Prostate gland (tissue), 2 donors: ENCODE data around the gene P3H2.

Experiments used
- CTCF ChIP-seq, 4 experiments: fragments of 200-600 bp in 2 of 4; fragments of 450-650 bp in 2 of 4; sonication (generic) in 2 of 4; IDR thresholded peaks; 1 replicate in 3 of 4; 2 replicates in 1 of 4; pipeline ENCODE4 v1.5.1; 2016 to 2019; ENCODE audit warnings: antibody characterized with exemption in 4 of 4, mild to moderate bottlenecking in 2 of 4, moderate library complexity in 2 of 4
- POLR2AphosphoS5 ChIP-seq: sonication (generic); formaldehyde crosslinking; IDR thresholded peaks from one replicate; pipeline ENCODE4 v1.6.1; 2017; ENCODE audit warnings: antibody characterized with exemption

- TF ChIP-seq CTCF (IDR thresholded peaks at IDR 0.05): no peak
- TF ChIP-seq POLR2AphosphoS5: peak; percentile 56
These were observed 4.9 kb upstream of the P3H2 start for GRCh38 chr3:190125436-190126068.
